Calu3 (cell line): Measurements from ENCODE around the gene SDR42E1. TPM values are rescaled to one million over a fixed set of nuclear protein-coding genes. Genes with fewer than 3 reads are reported as not detected.

ENCODE experiments used
- BruUV-seq: library from RNA; stranded (reverse); fragments of 400-500 nt; replicated peaks from 2 replicates; lab custom pipeline; 2021; lab: Mats Ljungman, UMichigan
- CTCF ChIA-PET: fragments of 300-600 bp; sonication (Branson Sonifier 250); formaldehyde crosslinking; loops from one replicate; lab custom pipeline; 2022; ENCODE audit warnings: antibody characterized with exemption; lab: Charles Lee
- DNase-seq: peaks from one replicate; pipeline ENCODE4 v3.0.0; 2022
- H3K27ac Mint-ChIP-seq: one replicate; pipeline ENCODE4 v1.8.0; 2022; ENCODE audit warnings: mixed read lengths; ENCODE audit not compliant: unreplicated experiment
- H3K27me3 Mint-ChIP-seq: one replicate; pipeline ENCODE4 v1.8.0; 2022; ENCODE audit warnings: mixed read lengths; ENCODE audit not compliant: unreplicated experiment
- H3K36me3 Mint-ChIP-seq: one replicate; pipeline ENCODE4 v1.8.0; 2022; ENCODE audit warnings: mild to moderate bottlenecking, moderate library complexity, mixed read lengths; ENCODE audit not compliant: insufficient read depth, unreplicated experiment
- H3K4me1 Mint-ChIP-seq: one replicate; pipeline ENCODE4 v1.8.0; 2022; ENCODE audit warnings: mild to moderate bottlenecking, low read depth, mixed read lengths; ENCODE audit not compliant: unreplicated experiment
- H3K4me3 Mint-ChIP-seq: one replicate; pipeline ENCODE4 v1.8.0; 2022; ENCODE audit warnings: mild to moderate bottlenecking, low read depth, moderate library complexity, mixed read lengths; ENCODE audit not compliant: unreplicated experiment
- H3K9me3 Mint-ChIP-seq: one replicate; pipeline ENCODE4 v1.8.0; 2022; ENCODE audit warnings: low read depth, mixed read lengths; ENCODE audit not compliant: unreplicated experiment
- CTCF ChIP-seq: fragments of 200-600 bp; IDR thresholded peaks from one replicate; pipeline ENCODE4 v1.8.0; 2022; ENCODE audit warnings: antibody characterized with exemption; ENCODE audit not compliant: unreplicated experiment
- intact Hi-C: fragments of 100-400 bp; cut with micrococcal nuclease; formaldehyde crosslinking; loops from one replicate; pipeline ENCODE4 v1.10.0; 2022; ENCODE audit not compliant: unreplicated experiment
- total RNA-seq: library from RNA; stranded (reverse); gene quantifications from 2 replicates; pipeline ENCODE4 v1.2.3, GENCODE V29; 2022

The SDR42E1 gene
- total RNA-seq, 1 experiment from 2014 or later: 34.3 TPM

GRCh38 chr16:81995651-81996050, 15.6 kb downstream of the SDR42E1 start:
- peak overlapping the region; percentile 58 for H3K27ac Mint-ChIP-seq
- no peaks in the 10 kb centered on the region for H3K27me3 Mint-ChIP-seq
- intact Hi-C loops: loop anchor here (2.0 to 5.0 kb wide), 3 partner anchors 37 to 57 kb away; no protein-coding TSS in a partner anchor
- H3K4me3 Mint-ChIP-seq: no peak overlapping the region
- no peak for TF ChIP-seq CTCF
- no peak for DNase-seq
- no TSS peak for BruUV-seq
- no peaks in the 10 kb centered on the region for H3K9me3 Mint-ChIP-seq
- H3K4me1 Mint-ChIP-seq: peaks cover 35% of the 10 kb centered on the region
- peaks cover 25% of the 10 kb centered on the region for H3K36me3 Mint-ChIP-seq
- CTCF ChIA-PET: interaction anchor here (0.5 to 1.2 kb wide), 2 partner anchors 19 to 174 kb away, joined by 3 to 4 read pairs; partner anchors contain the start of gene MPHOSPH6

- no peak for DNase-seq
- H3K4me1 Mint-ChIP-seq: peaks cover 35% of the 10 kb centered on the region
- H3K27ac Mint-ChIP-seq: peak overlapping the region; percentile 60
- no peak for TF ChIP-seq CTCF
- no peaks in the 10 kb centered on the region for H3K9me3 Mint-ChIP-seq
- CTCF ChIA-PET: interaction anchor here (1.2 kb wide), 1 partner anchor 175 kb away, joined by 3 read pairs; the partner anchor contains the start of gene MPHOSPH6
- H3K36me3 Mint-ChIP-seq: peaks cover 25% of the 10 kb centered on the region
- H3K4me3 Mint-ChIP-seq: no peak overlapping the region
- no peaks in the 10 kb centered on the region for H3K27me3 Mint-ChIP-seq
- no TSS peak for BruUV-seq
- intact Hi-C loops: no loop called here
Observed at GRCh38 chr16:81994485-81994884, 16.8 kb downstream of the SDR42E1 start.

GRCh38 chr16:81992859-81993258, 18.4 kb downstream of the SDR42E1 start:
- H3K4me3 Mint-ChIP-seq: no peak overlapping the region
- BruUV-seq: no TSS peak
- H3K36me3 Mint-ChIP-seq: peaks cover 19% of the 10 kb centered on the region
- no peak for TF ChIP-seq CTCF
- CTCF ChIA-PET: no interaction called here
- intact Hi-C loops: no loop called here
- H3K9me3 Mint-ChIP-seq: no peaks in the 10 kb centered on the region
- H3K4me1 Mint-ChIP-seq: peaks cover 31% of the 10 kb centered on the region
- H3K27ac Mint-ChIP-seq: no peak overlapping the region
- H3K27me3 Mint-ChIP-seq: no peaks in the 10 kb centered on the region
- no peak for DNase-seq

- Mint-ChIP-seq H3K27ac (no peak overlapping the region), H3K27me3 (peaks cover 14% of the 10 kb centered on the region), H3K4me3 (no peak overlapping the region), H3K36me3 (no peaks in the 10 kb centered on the region), H3K4me1 (no peaks in the 10 kb centered on the region), H3K9me3 (no peaks in the 10 kb centered on the region)
- intact Hi-C loops: no loop called here
- CTCF ChIA-PET: interaction anchor here (0.6 kb wide), 2 partner anchors 16 to 115 kb away, joined by 3 read pairs; no protein-coding TSS in a partner anchor
- no peak for DNase-seq
- no TSS peak for BruUV-seq
- TF ChIP-seq CTCF: no peak
Observed at GRCh38 chr16:81987706-81988105, 23.6 kb downstream of the SDR42E1 start.
